Lung (tissue), 12 donors: ENCODE data around the gene CTDSPL. TPM values are rescaled to one million over a fixed set of nuclear protein-coding genes. Genes with fewer than 3 reads are reported as not detected.

Experiments
- ATAC-seq: fragments of 200-7000 bp; cut with Tn5 transposase; one replicate; pipeline ENCODE4 v1.9.1; 2020; ENCODE audit warnings: moderate number of reproducible peaks; ENCODE audit not compliant: insufficient read depth, low FRiP score
- DNase-seq, 3 donors: peaks; one replicate each; pipeline ENCODE4 v3.0.0-alpha.2; 2013 to 2017
- H3K27ac ChIP-seq, 2 donors: one replicate each; pipeline ENCODE4 v1.5.1; 2013; ENCODE audit warnings: mild to moderate bottlenecking in 2 of 2, moderate library complexity in 2 of 2, control low read depth in 1 of 2, inconsistent platforms in 1 of 2, low read depth in 1 of 2, low read length in 1 of 2
- H3K27me3 ChIP-seq, 3 donors: one replicate each; pipeline ENCODE4 v1.5.1; 2013; ENCODE audit warnings: low read length in 2 of 3; ENCODE audit not compliant: control insufficient read depth in 3 of 3, insufficient read depth in 3 of 3
- H3K36me3 ChIP-seq, 4 donors: one replicate each; pipeline ENCODE4 v1.5.1; 2013; ENCODE audit warnings: low read length in 4 of 4, mild to moderate bottlenecking in 1 of 4, moderate library complexity in 1 of 4; ENCODE audit not compliant: control insufficient read depth in 4 of 4, insufficient read depth in 4 of 4
- H3K4me1 ChIP-seq, 5 donors: one replicate each; pipeline ENCODE4 v1.5.1; 2013; ENCODE audit warnings: low read length in 5 of 5, mild to moderate bottlenecking in 2 of 5, moderate library complexity in 1 of 5; ENCODE audit not compliant: control insufficient read depth in 5 of 5, insufficient read depth in 5 of 5
- H3K4me3 ChIP-seq: one replicate; pipeline ENCODE4 v1.5.1; 2013; ENCODE audit warnings: mild to moderate bottlenecking, control low read depth, moderate library complexity
- H3K9ac ChIP-seq, 2 donors: one replicate each; pipeline ENCODE4 v1.5.1; 2013; ENCODE audit warnings: low read length in 2 of 2, control low read depth in 1 of 2; ENCODE audit not compliant: insufficient read depth in 1 of 2
- H3K9me3 ChIP-seq, 4 donors: one replicate each; pipeline ENCODE4 v1.5.1; 2013; ENCODE audit warnings: low read length in 3 of 4, mild to moderate bottlenecking in 1 of 4, moderate library complexity in 1 of 4; ENCODE audit not compliant: control insufficient read depth in 4 of 4, insufficient read depth in 3 of 4
- CTCF ChIP-seq: IDR thresholded peaks from 2 replicates; pipeline ENCODE4 v1.5.1; 2012; ENCODE audit warnings: mild to moderate bottlenecking; ENCODE audit errors: control extremely low read depth, extremely low read depth
- WGBS, 2 donors: extraction: QIAGEN DNeasy Blood & Tissue Kit; methylation state at CpG; one replicate each; pipeline ENCODE4 v1.1.7; 2013; 5-methylcytosine and 5-hydroxymethylcytosine counted together
- polyA plus RNA-seq, 2 donors: library from polyadenylated mRNA; stranded (reverse); fragments of 200-250 nt; gene quantifications; one replicate each; pipeline ENCODE4 v1.2.1, GENCODE V29; 2013
- total RNA-seq, 2 donors: library from RNA; depleted of rRNA in 1 of 2; stranded (reverse); fragments of >200 nt in 1 of 2; gene quantifications; one replicate each; pipeline ENCODE4 v1.2.1, GENCODE V29; 2014 to 2021
- donor health status: control.
- donor health status: control.
- donor health status: Bipolar disorder and iron deficiency.
- donor health status: healthy.
- donor health status: DM: yes; HTN: yes; CAD: no.

The CTDSPL gene
- total and polyA plus RNA-seq, 4 donors, result 12.5 to 79.1 (median 33.5) TPM

- DNase-seq (no peak), ATAC-seq (no peak)
- TF ChIP-seq CTCF, result no peak
- H3K4me1 ChIP-seq, result peaks cover 0 to 18% (median 10%) of the 10 kb centered on the region in 5 donors
- no peak overlapping the region for H3K4me3 ChIP-seq
- no peaks in the 10 kb centered on the region for H3K9me3 ChIP-seq
- H3K9ac ChIP-seq, result no peak overlapping the region
- peak overlapping the region in 1 of 2 donors; percentile 38 for H3K27ac ChIP-seq
- WGBS, 2 donors, result 52 to 55% methylated on average over 3 of the region's 3 CpGs
- H3K27me3 ChIP-seq, result no peaks in the 10 kb centered on the region
- H3K36me3 ChIP-seq, result peaks cover 0 to 12% (median 0%) of the 10 kb centered on the region in 4 donors
These were observed 160.6 kb downstream of the CTDSPL start for GRCh38 chr3:38022301-38022700.

GRCh38 chr3:38022896-38023709 lies 161.4 kb downstream of the CTDSPL start:
- peak overlapping the region in 1 of 2 donors; percentile 94 for H3K27ac ChIP-seq
- no peaks in the 10 kb centered on the region for H3K27me3 ChIP-seq
- no peak for ATAC-seq

DNA sequence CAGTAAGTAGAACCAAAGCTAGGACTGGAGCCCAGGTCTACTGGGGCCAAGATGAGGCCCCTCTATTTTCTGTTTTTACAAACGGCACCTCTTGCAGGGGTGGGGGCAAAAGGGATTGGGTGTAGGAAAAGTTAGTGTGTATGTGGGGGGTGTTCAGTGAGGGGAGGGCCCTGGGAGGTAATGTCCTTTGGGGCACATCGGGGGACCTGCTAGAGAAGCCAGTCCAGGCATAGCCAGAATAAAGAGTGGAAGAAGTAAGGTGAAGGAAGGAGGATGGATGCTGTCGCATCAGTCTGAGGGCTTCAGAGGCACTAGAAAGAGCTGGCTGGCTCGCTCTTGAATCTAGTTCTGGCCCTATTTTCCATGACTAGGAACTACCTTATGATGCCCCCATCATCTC lies 165.2 kb downstream of the CTDSPL start:
- no peak overlapping the region for H3K9ac ChIP-seq
- no peaks in the 10 kb centered on the region for H3K27me3 ChIP-seq
- no peak for ATAC-seq
- H3K27ac ChIP-seq, result no peak overlapping the region
- H3K4me1 ChIP-seq, result peaks cover 0 to 40% (median 30%) of the 10 kb centered on the region in 5 donors
- no peaks in the 10 kb centered on the region for H3K36me3 ChIP-seq
- no peak overlapping the region for H3K4me3 ChIP-seq
- no peaks in the 10 kb centered on the region for H3K9me3 ChIP-seq
- WGBS, 2 donors, result 72 to 73% methylated on average over 4 of the region's 4 CpGs
- no peak for TF ChIP-seq CTCF
- no peak for DNase-seq

More at GRCh38 chr3:38022896-38023709, 161.4 kb downstream of the CTDSPL start:
- Histone ChIP-seq H3K4me3 (no peak overlapping the region), H3K9ac (peak overlapping the region in 1 of 2 donors; percentile 51), H3K9me3 (no peaks in the 10 kb centered on the region), H3K36me3 (peaks cover 0 to 5% (median 0%) of the 10 kb centered on the region in 4 donors), H3K4me1 (peaks cover 0 to 20% (median 10%) of the 10 kb centered on the region in 5 donors)
- WGBS, 2 donors, result 79 to 88% methylated on average over 6 of the region's 6 CpGs
- no peak for DNase-seq
- TF ChIP-seq CTCF, result no peak
